Measurements from ENCODE around the gene ZNF121.
A peak's percentile ranks its signal among the peaks of the same experiment; 100 is the strongest.

Gene ZNF121

DNA sequence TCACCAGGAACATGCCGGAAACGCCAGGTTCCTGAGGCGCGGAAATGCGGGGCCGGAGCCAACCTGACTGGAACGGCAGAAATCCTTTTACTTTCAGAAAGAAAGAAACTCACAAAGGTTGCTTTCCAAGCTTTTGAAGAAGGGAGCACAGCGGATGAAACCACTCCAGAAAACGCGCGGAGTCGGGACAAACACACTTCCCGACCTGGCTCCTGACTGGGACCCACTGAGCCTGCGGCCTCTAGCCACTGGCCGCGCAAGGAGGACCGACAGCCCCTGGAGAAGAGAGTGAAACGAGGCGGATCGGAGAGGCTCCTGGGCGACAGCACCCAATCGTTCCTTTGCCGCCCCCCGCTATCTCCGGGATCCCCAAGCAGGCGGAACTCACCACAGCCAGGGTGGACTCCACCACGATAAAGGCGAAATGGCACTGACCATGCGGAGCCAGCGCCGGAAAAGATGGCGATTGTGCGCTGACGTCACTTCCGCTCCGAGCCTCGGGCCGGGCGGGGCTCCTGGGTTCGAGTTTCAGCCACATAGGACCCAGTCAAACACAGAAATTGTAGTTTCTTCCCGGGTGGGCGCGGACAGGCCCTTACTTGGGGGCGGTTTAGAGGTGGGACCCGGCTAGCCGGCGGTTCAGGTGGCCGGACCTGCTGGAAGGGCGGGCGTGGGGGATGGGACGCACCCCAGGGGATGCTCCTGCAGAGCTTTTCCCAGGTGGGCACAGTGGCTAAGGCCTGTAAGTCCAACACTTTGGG, at the start of gene ZNF121:
Gene ZNF121, minus strand, starts transcription at position 432 of the 761 bp plus-strand sequence. CDS start 16,407 bp downstream, outside the sequence.
- TF ChIP-seq, protein P1, sequence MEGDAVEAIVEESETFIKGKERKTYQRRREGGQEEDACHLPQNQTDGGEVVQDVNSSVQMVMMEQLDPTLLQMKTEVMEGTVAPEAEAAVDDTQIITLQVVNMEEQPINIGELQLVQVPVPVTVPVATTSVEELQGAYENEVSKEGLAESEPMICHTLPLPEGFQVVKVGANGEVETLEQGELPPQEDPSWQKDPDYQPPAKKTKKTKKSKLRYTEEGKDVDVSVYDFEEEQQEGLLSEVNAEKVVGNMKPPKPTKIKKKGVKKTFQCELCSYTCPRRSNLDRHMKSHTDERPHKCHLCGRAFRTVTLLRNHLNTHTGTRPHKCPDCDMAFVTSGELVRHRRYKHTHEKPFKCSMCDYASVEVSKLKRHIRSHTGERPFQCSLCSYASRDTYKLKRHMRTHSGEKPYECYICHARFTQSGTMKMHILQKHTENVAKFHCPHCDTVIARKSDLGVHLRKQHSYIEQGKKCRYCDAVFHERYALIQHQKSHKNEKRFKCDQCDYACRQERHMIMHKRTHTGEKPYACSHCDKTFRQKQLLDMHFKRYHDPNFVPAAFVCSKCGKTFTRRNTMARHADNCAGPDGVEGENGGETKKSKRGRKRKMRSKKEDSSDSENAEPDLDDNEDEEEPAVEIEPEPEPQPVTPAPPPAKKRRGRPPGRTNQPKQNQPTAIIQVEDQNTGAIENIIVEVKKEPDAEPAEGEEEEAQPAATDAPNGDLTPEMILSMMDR (IDR thresholded peaks at IDR 0.05; ENCODE audit: insufficient read depth, low read depth, low read length, missing control alignments): no peak
- peak; percentile 92 for DNase-seq (ENCODE audit: low read depth)
- peak within 1 kb of the TSS; percentile 93 for H3K4me3 ChIP-seq (ENCODE audit: low read depth, low read length)

DNA sequence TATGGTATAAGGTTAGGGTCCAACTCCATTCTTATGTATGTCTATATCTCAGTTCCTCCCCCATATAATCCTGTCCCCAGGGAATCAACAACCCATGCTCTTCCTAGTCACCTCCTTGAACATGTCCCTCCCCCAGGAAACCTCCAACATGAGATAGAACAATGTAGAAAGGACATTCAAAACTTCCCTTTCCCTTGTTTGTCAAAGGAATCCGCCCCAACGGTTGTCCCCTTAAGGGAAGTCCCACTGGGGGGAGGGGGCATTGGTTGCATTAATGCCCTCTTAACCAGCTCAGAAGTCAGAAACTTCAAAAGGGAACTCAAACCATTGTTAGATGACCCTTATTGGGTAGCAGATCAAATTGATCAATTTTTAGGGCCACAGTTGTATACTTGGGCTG, 43.6 kb upstream of the ZNF121 start:
- TF ChIP-seq, protein P1 (IDR thresholded peaks at IDR 0.05; ENCODE audit: insufficient read depth, low read depth, low read length, missing control alignments): no peak
- DNase-seq (ENCODE audit: low read depth): no peak
- no peak overlapping the region for H3K4me3 ChIP-seq (ENCODE audit: low read depth, low read length)

DNA sequence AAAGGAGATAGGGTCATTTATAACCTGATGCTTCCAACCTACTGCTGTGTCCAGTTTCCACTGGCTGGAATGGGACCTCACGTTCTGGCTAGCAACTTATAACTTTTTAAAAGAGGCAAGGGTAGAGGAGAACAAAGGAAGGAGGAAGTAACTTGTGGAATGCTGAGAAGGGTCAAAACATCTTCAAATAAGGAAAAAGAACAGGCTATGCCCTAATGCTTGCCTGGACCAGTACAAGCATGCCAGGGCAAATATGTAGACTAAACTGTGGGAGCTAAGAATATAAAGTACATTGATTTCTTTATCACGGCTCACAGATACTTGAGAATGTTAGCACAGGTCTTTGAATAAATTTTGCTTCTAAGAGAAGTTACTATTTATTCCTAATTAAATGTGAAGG, 38.2 kb upstream of the ZNF121 start:
- no peak overlapping the region; the same call in 1 of the 2 replicates for H3K4me3 ChIP-seq (ENCODE audit: low read depth, low read length)
- TF ChIP-seq, protein P1 (IDR thresholded peaks at IDR 0.05; ENCODE audit: insufficient read depth, low read depth, low read length, missing control alignments): no peak
- DNase-seq (ENCODE audit: low read depth): no peak

DNA sequence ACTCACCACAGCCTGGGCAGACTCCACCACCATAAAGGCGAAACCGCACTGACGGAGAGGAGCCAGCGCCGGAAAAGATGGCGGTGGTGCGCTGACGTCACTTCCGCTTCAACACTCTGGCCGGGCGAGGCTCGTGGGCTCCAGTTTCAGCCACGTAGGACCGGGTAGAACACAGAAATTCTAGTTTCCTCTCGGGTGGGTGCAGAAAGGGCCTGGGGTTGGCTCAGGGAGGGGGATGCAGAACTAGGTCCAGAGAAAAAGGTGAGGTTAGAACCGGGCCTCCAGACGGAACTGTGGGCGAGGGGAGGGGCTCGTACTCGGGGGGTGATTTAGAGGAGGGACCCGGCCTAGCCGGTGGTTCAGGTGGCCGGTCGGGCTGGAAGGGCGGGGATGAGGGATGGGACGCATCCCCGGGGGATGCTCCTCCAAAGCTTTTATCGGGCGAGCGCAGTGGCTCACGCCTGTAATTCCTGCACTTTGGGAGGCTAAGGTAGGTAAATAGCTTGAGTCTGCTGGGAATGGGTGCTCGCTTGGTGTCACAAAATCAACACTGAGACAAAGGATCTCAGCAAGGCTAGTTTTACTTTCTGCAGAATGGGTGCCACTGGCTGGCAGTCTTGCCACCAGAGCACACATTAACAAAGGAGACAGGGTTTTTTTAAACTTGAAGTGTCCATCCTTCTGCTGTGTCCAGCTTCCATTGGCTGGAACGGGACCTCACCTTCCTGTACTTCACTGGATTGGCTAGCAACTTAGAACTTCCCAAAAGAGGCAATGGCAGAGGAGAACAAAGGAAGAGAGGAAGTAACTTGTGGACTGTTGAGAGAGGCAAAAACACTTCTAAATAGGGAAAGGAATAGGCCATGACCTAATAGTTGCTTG, 37.1 kb upstream of the ZNF121 start, which contains the start of gene ZNF561:
Gene ZNF561, minus strand, starts transcription at position 77 of the 882 bp plus-strand sequence. CDS start 1,776 bp downstream, outside the sequence.
- H3K4me3 ChIP-seq (ENCODE audit: low read depth, low read length): peak within 1 kb of the TSS; percentile 97
- DNase-seq (ENCODE audit: low read depth): peak; percentile 92
- TF ChIP-seq, protein P1 (IDR thresholded peaks at IDR 0.05; ENCODE audit: insufficient read depth, low read depth, low read length, missing control alignments): no peak

DNA sequence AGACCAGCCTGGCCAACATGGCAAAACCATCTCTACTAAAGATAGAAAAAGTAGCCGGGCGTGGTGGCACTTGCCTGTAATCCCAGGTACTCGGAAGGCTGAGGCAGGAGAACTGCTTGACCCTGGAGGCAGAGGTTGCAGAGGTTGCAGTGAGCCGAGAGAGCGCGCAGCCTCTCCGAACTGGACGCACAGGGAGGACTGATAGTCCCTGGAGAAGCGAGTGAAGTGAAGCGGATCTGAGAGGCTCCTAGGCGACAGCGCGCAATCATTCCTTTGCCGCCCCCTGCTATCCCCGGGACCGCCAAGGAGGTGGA, 36.5 kb upstream of the ZNF121 start:
- no peak for DNase-seq (ENCODE audit: low read depth)
- peak overlapping the region; percentile 97 for H3K4me3 ChIP-seq (ENCODE audit: low read depth, low read length)
- TF ChIP-seq, protein P1 (IDR thresholded peaks at IDR 0.05; ENCODE audit: insufficient read depth, low read depth, low read length, missing control alignments): no peak

DNA sequence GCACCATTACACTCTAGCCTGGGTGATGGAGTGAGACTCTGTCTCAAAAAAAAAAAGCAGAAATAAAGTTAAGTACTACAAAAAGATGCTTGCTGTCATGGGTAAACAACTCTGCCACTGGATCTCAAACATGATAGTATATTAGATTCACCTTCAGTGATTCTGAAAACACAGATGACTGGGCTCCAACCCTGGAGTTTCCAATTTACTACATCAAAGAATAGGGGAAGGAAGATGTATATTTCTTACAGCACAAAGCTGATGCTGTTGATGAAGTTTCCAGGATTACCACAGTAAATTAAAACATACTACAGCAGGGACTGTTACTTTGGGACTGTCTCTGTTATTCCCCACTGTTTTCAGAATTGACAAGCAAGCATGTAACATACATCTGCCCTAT, 31.5 kb upstream of the ZNF121 start:
- DNase-seq (ENCODE audit: low read depth): no peak
- TF ChIP-seq, protein P1 (IDR thresholded peaks at IDR 0.05; ENCODE audit: insufficient read depth, low read depth, low read length, missing control alignments): no peak
- H3K4me3 ChIP-seq (ENCODE audit: low read depth, low read length): no peak overlapping the region
